ENCODE data around the gene NTRK1. TPM values are rescaled to one million over a fixed set of nuclear protein-coding genes. Genes with fewer than 3 reads are reported as not detected.

NTRK1 gene
- total and polyA plus RNA-seq, 2 of the 13 experiments (the other 11 are each of a cell fraction or from before 2014, with no cell fraction given), result not detected

- TF ChIP-seq, protein P1, sequence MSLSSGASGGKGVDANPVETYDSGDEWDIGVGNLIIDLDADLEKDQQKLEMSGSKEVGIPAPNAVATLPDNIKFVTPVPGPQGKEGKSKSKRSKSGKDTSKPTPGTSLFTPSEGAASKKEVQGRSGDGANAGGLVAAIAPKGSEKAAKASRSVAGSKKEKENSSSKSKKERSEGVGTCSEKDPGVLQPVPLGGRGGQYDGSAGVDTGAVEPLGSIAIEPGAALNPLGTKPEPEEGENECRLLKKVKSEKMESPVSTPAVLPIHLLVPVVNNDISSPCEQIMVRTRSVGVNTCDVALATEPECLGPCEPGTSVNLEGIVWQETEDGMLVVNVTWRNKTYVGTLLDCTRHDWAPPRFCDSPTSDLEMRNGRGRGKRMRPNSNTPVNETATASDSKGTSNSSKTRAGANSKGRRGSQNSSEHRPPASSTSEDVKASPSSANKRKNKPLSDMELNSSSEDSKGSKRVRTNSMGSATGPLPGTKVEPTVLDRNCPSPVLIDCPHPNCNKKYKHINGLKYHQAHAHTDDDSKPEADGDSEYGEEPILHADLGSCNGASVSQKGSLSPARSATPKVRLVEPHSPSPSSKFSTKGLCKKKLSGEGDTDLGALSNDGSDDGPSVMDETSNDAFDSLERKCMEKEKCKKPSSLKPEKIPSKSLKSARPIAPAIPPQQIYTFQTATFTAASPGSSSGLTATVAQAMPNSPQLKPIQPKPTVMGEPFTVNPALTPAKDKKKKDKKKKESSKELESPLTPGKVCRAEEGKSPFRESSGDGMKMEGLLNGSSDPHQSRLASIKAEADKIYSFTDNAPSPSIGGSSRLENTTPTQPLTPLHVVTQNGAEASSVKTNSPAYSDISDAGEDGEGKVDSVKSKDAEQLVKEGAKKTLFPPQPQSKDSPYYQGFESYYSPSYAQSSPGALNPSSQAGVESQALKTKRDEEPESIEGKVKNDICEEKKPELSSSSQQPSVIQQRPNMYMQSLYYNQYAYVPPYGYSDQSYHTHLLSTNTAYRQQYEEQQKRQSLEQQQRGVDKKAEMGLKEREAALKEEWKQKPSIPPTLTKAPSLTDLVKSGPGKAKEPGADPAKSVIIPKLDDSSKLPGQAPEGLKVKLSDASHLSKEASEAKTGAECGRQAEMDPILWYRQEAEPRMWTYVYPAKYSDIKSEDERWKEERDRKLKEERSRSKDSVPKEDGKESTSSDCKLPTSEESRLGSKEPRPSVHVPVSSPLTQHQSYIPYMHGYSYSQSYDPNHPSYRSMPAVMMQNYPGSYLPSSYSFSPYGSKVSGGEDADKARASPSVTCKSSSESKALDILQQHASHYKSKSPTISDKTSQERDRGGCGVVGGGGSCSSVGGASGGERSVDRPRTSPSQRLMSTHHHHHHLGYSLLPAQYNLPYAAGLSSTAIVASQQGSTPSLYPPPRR (CRISPR knock-in tag; IDR thresholded peaks at IDR 0.05; ENCODE audit: borderline replicate concordance), result no peak
- no peak for TF ChIP-seq ZNF484 (CRISPR knock-in tag; IDR thresholded peaks at IDR 0.05; ENCODE audit: borderline replicate concordance, low read depth)
- TF ChIP-seq MTF1 (CRISPR knock-in tag; IDR thresholded peaks at IDR 0.05), result no peak
- no peak for TF ChIP-seq HMG20A (CRISPR knock-in tag; IDR thresholded peaks at IDR 0.05; ENCODE audit: borderline replicate concordance)
- TF ChIP-seq ZNF20 (CRISPR knock-in tag; IDR thresholded peaks at IDR 0.05), result no peak
- no peak for TF ChIP-seq ZNF33A (CRISPR knock-in tag; IDR thresholded peaks at IDR 0.05; ENCODE audit: borderline replicate concordance)
- no peak for TF ChIP-seq ZNF605 (CRISPR knock-in tag; IDR thresholded peaks at IDR 0.05)
- no peak for TF ChIP-seq ZNF747 (CRISPR knock-in tag; IDR thresholded peaks at IDR 0.05; ENCODE audit: borderline replicate concordance)
These were observed 45.7 kb downstream of the NTRK1 start (continued) for GRCh38 chr1:156906206-156906906.

- CTCF ChIA-PET (ENCODE audit: low intra/inter-chr PET ratio, low total read pairs), result no interaction called here
- in situ Hi-C loops (cut with HindIII; ENCODE audit: extremely low pct_ligation_motif_present, low pct_unique_long_range_greater_than_20kb), result no loop called here
- H3K27me3 ChIP-seq (ENCODE audit: control insufficient read depth in 1 of 2, insufficient read depth in 2 of 2, low read length in 2 of 2), result peaks cover 6 to 59% of the 10 kb centered on the region in 2 experiments; a peak in 4 of 5 replicates
- no peak overlapping the region for H3K27ac ChIP-seq (ENCODE audit: extremely low read length, insufficient read depth, low read length)
- POLR2A ChIA-PET, result no interaction called here
- intact Hi-C loops (cut with micrococcal nuclease; ENCODE audit: unreplicated experiment), result no loop called here
- H3K36me3 ChIP-seq (replicated peaks in 1 of 2; ENCODE audit: control insufficient read depth in 1 of 2, insufficient read depth in 2 of 2, low read length in 2 of 2), result no peaks in the 10 kb centered on the region
- ATAC-seq (no peak), FAIRE-seq (no peak), DNase-seq (ENCODE audit: low spot score) (no peak)
- no peak overlapping the region for H3K4me3 ChIP-seq (replicated peaks in 1 of 3; ENCODE audit: insufficient read depth in 1 of 3, low read depth in 2 of 3, low read length in 3 of 3)
- WGBS (ENCODE audit: low lambda C conversion rate), result 21% methylated on average over 9 of the region's 29 CpGs
- H3K9me3 ChIP-seq (ENCODE audit: low read length), result no peaks in the 10 kb centered on the region
- H3K9ac ChIP-seq (ENCODE audit: insufficient read depth, low read depth, low read length), result no peak overlapping the region
- H3K4me1 ChIP-seq (ENCODE audit: insufficient read depth, low read length), result peaks cover 15% of the 10 kb centered on the region
- BruUV-seq (replicated peaks), result no TSS peak
- no peak overlapping the region for H3K4me2 ChIP-seq (ENCODE audit: low read depth, low read length)
- H3K79me2 ChIP-seq (ENCODE audit: insufficient read depth, low read length), result no peaks in the 10 kb centered on the region
- TF ChIP-seq STAT5B (CRISPR knock-in tag; IDR thresholded peaks at IDR 0.05), result no peak
- TF ChIP-seq ZNF776 (CRISPR knock-in tag; IDR thresholded peaks at IDR 0.05), result no peak
- TF ChIP-seq ZNF713 (CRISPR knock-in tag; IDR thresholded peaks at IDR 0.05), result no peak
- H4K20me1 ChIP-seq (ENCODE audit: insufficient read depth, low read length), result no peaks in the 10 kb centered on the region
- H2AFZ ChIP-seq (ENCODE audit: low read length), result no peak overlapping the region
These were observed 47.9 kb downstream of the NTRK1 start for GRCh38 chr1:156908541-156908940.

Data from HepG2 (cell line).